BJ (cell line): Measurements from ENCODE around the gene ATP13A2. TPM values are rescaled to one million over a fixed set of nuclear protein-coding genes. Genes with fewer than 3 reads are reported as not detected.

Experiments used
- CTCF ChIA-PET: fragments of 350-600 bp; formaldehyde crosslinking; extraction: SDS; loops from one replicate; lab custom pipeline; 2021; ENCODE audit warnings: antibody characterized with exemption, inconsistent platforms; lab: Yijun Ruan, JAX
- POLR2A ChIA-PET: fragments of 300-600 bp; sonication (Branson Sonifier 250); formaldehyde crosslinking; extraction: SDS; loops from one replicate; lab custom pipeline; 2021; ENCODE audit warnings: antibody characterized with exemption; lab: Charles Lee
- DNase-seq: peaks from one replicate; pipeline ENCODE4 v3.0.0-alpha.2; 2011; ENCODE audit warnings: low read depth
- H3K27me3 ChIP-seq: 2 replicates; pipeline ENCODE4 v1.6.0; 2011; ENCODE audit warnings: low read length; ENCODE audit not compliant: control insufficient read depth, insufficient read depth
- H3K36me3 ChIP-seq: 2 replicates; pipeline ENCODE4 v1.5.1; 2011; ENCODE audit warnings: low read length; ENCODE audit not compliant: control insufficient read depth, insufficient read depth
- H3K4me3 ChIP-seq: 2 replicates; pipeline ENCODE4 v1.5.1; 2011; ENCODE audit warnings: low read depth, mild to moderate bottlenecking, control low read depth, low read length
- CTCF ChIP-seq: IDR thresholded peaks from 2 replicates; pipeline ENCODE4 v1.5.1; 2011; ENCODE audit warnings: low read depth, mild to moderate bottlenecking, control low read depth, inconsistent platforms, low read length, moderate library complexity; ENCODE audit not compliant: insufficient read depth
- polyA plus RNA-seq: library from polyadenylated mRNA; depleted of rRNA; stranded (reverse); fragments of >200 nt; gene quantifications from 2 replicates; pipeline ENCODE4 v1.2.3, GENCODE V29; 2011

ATP13A2 gene
- polyA plus RNA-seq, 1 experiment = 25.5 TPM

- POLR2A ChIA-PET = no interaction called here
- CTCF ChIA-PET = interaction anchor here (1.0 to 6.3 kb wide), 9 partner anchors 9 to 102 kb away, joined by 3 to 81 read pairs (median 13); no protein-coding TSS in a partner anchor
- H3K36me3 ChIP-seq = peaks cover 9% of the 10 kb centered on the region
Observed at GRCh38 chr1:17045150-17045549, 33.4 kb upstream of the ATP13A2 start.

GRCh38 chr1:17043676-17044075, 31.9 kb upstream of the ATP13A2 start:
- ChIA-PET POLR2A (no interaction called here), CTCF (interaction anchor here (1.0 to 6.3 kb wide), 4 partner anchors 57 to 94 kb away, joined by 3 to 81 read pairs (median 29); no protein-coding TSS in a partner anchor)
- H3K36me3 ChIP-seq = peaks cover 7% of the 10 kb centered on the region
- no peaks in the 10 kb centered on the region for H3K27me3 ChIP-seq
- no peak for DNase-seq
- TF ChIP-seq CTCF = no peak
- no peak overlapping the region for H3K4me3 ChIP-seq

More at GRCh38 chr1:17045150-17045549, 33.4 kb upstream of the ATP13A2 start:
- H3K4me3 ChIP-seq = no peak overlapping the region
- no peaks in the 10 kb centered on the region for H3K27me3 ChIP-seq
- no peak for DNase-seq
- TF ChIP-seq CTCF = no peak

- ChIA-PET POLR2A (no interaction called here), CTCF (interaction anchor here (1.6 to 2.7 kb wide), 2 partner anchors 79 to 419 kb away, joined by 3 to 9 read pairs; no protein-coding TSS in a partner anchor)
- no peaks in the 10 kb centered on the region for H3K27me3 ChIP-seq
- H3K36me3 ChIP-seq = peaks cover 10% of the 10 kb centered on the region
- no peak for TF ChIP-seq CTCF
- DNase-seq = no peak
- H3K4me3 ChIP-seq = no peak overlapping the region
Observed at GRCh38 chr1:17040135-17040534, 28.4 kb upstream of the ATP13A2 start.

GRCh38 chr1:17039522-17039921, 27.8 kb upstream of the ATP13A2 start:
- DNase-seq = no peak
- CTCF ChIA-PET = interaction anchor here (2.7 kb wide), 1 partner anchor 78 kb away, joined by 9 read pairs; no protein-coding TSS in a partner anchor
- peaks cover 10% of the 10 kb centered on the region for H3K36me3 ChIP-seq

GRCh38 chr1:17033481-17033880, 21.8 kb upstream of the ATP13A2 start:
- TF ChIP-seq CTCF = no peak
- ChIA-PET CTCF (interaction anchor here (0.8 to 1.9 kb wide), 7 partner anchors 12 to 87 kb away, joined by 3 to 13 read pairs (median 4); no protein-coding TSS in a partner anchor), POLR2A (no interaction called here)
- Histone ChIP-seq H3K4me3 (no peak overlapping the region), H3K36me3 (peaks cover 5% of the 10 kb centered on the region), H3K27me3 (no peaks in the 10 kb centered on the region)
- no peak for DNase-seq

More at GRCh38 chr1:17039522-17039921, 27.8 kb upstream of the ATP13A2 start:
- POLR2A ChIA-PET = no interaction called here
- no peak overlapping the region for H3K4me3 ChIP-seq
- no peak for TF ChIP-seq CTCF
- H3K27me3 ChIP-seq = no peaks in the 10 kb centered on the region
